Keratinocyte (primary cell): ENCODE results near the gene SOS1.

Experiments used
- EZH2 ChIP-seq: IDR thresholded peaks from one replicate; pipeline ENCODE4 v1.6.1; 2012; ENCODE audit warnings: inconsistent platforms, mild to moderate bottlenecking, low read length, moderate library complexity
- TF ChIP-seq, protein P1 (sequence below), 3 experiments: IDR thresholded peaks in 1 of 3; conservative IDR thresholded peaks in 1 of 3; optimal IDR thresholded peaks in 1 of 3; 2 replicates in 2 of 3; 3 replicates in 1 of 3; pipeline versions ENCODE3 to v1.5.1; 2011; ENCODE audit warnings: low read length in 3 of 3, mild to moderate bottlenecking in 3 of 3, moderate library complexity in 2 of 3, control low read depth in 1 of 3, inconsistent platforms in 1 of 3; ENCODE audit not compliant: insufficient read depth in 2 of 3; ENCODE audit errors: extremely low read depth in 1 of 3

DNA sequence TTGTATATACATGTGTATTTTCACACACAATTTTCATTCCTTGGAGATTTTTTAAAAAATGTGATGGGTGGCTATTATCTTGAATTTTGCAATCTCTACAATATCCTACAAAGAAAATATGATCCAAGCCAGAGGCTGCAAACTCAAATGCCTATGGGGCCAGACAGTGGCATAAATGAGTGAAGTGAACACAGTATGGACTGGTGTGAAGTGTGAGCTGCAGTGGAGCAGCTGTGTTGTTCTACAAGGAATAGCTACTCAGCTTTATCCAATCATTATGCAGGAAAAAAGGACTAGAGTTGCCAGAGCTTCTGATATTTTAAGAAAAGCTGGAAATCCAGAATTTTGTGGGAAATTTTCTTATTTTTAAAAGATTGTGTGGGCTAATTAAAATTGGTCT lies 169.1 kb downstream of the SOS1 start:
- TF ChIP-seq, protein P1, sequence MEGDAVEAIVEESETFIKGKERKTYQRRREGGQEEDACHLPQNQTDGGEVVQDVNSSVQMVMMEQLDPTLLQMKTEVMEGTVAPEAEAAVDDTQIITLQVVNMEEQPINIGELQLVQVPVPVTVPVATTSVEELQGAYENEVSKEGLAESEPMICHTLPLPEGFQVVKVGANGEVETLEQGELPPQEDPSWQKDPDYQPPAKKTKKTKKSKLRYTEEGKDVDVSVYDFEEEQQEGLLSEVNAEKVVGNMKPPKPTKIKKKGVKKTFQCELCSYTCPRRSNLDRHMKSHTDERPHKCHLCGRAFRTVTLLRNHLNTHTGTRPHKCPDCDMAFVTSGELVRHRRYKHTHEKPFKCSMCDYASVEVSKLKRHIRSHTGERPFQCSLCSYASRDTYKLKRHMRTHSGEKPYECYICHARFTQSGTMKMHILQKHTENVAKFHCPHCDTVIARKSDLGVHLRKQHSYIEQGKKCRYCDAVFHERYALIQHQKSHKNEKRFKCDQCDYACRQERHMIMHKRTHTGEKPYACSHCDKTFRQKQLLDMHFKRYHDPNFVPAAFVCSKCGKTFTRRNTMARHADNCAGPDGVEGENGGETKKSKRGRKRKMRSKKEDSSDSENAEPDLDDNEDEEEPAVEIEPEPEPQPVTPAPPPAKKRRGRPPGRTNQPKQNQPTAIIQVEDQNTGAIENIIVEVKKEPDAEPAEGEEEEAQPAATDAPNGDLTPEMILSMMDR (optimal IDR thresholded peaks at IDR 0.05 in 1 of 3, IDR thresholded peaks at IDR 0.05 in 1 of 3, conservative IDR thresholded peaks at IDR 0.05 in 1 of 3; ENCODE audit: extremely low read depth in 1 of 3, insufficient read depth in 2 of 3, low read length in 3 of 3): no peak
- TF ChIP-seq EZH2: no peak
